A172 (cell line): ENCODE data around the gene OR4Q2. TPM values are rescaled to one million over a fixed set of nuclear protein-coding genes. Genes with fewer than 3 reads are reported as not detected.
"Not testable (repeated sequence)": the region's sequence is repeated elsewhere in the genome, so short reads cannot be mapped to it uniquely, and the experiment has no call there.

Experiments used
- DNase-seq: peaks from one replicate; pipeline ENCODE4 v3.0.0-alpha.2; 2015; ENCODE audit warnings: low spot score
- total RNA-seq: library from RNA; depleted of rRNA; stranded (reverse); fragments of >200 nt; shearing (Covaris generic); gene quantifications from 2 replicates; pipeline ENCODE4 v1.2.3, GENCODE V29; 2014; rRNA removed

The OR4Q2 gene
- not detected in 2 replicates for total RNA-seq

DNA sequence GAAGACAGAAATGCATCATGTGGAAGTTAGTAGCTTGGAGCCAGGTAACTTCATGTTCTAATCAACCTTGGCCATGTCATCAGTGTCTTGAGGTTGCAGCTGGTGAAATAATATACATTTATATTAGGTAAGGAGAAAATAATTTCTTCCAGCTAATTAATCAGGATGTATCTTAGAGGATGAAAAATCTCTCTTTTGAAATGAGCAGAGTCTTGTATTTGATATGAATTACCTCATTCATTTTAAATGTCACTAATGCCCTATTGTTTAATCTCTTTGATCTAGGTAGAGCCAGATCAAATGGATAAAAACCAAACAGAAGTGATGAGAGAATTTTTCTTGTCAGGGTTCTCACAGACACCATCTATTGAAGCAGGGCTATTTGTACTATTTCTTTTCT, at the start of gene OR4Q2:
OR4Q2 (plus strand) TSS at position 301 of the 400 bp plus-strand sequence.
- DNase-seq: no peak

DNA sequence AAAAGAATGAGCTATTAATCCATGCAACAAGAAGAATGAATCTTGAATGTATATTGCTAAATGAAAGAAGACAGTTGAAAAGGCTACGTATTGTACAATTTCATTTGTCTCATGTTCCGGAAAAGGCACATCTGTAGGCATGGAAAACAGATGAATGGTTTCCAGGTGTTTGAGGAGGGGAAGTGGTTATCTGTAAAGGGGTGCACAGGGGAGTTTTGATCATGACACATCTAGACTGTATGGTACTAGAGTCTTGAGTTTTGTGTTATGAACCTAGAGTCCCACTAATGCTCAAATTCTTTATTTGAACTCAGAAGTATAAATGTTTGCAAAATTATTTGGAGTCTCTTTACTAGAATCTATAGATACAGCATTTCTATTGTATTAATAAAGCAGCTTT, 32.2 kb upstream of the OR4Q2 start:
- not testable (repeated sequence) for DNase-seq

DNA sequence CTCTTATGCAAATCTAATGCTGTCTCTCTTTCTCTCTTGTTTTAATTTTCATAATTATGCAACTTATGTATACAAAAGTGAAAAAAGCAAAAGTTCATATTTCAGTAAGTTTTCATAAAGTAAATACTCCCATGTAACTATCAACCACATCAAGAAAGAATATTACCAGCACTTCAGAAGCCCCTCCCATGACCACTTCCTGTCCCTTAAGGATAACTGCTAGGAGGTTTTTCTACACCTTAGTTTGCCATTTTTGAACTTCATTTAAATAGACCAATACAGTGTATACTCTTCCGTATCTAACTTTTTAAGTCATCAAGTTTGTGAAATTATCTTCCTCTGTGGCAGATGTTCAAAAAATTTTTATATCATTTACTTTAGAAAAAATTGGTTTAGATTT, 27.1 kb upstream of the OR4Q2 start:
- no peak for DNase-seq

DNA sequence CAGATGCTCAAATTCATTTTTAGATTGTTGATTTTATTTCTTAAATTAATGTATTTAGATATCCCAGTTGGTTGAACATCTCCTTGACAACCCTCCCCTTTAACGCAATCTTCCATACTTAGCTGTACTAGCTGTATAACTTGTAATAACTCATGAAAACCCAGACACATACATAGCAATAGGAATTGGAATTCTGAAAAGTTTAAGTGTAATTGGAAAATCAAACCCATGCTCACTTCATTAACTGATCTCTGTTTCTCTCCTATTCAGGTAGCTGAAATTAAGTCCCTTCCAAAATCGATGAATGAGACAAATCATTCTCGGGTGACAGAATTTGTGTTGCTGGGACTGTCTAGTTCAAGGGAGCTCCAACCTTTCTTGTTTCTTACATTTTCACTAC, 26.7 kb upstream of the OR4Q2 start, which contains the start of gene OR4K15:
OR4K15 (plus strand) TSS at position 301 of the 400 bp plus-strand sequence; CDS start at position 301, 0 bp downstream.
- DNase-seq: no peak

DNA sequence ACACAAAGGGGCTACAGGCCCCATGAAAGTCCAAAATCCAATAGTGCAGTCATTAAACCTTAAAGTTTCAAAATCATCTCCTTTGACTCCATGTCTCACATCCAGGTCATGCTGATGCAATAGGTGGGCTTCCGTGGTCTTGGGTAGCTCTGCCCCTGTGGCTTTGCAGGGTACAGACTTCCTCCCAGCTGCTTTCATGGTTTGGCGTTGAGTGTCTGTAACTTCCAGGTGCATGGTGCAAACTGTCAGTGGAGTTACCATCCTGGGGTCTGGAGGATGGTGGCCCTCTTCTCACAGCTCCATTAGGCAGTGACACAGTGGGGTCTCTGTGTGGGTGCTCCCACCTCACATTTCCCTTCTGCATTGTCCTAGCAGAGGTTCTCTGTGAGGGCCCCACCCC, 8.5 kb upstream of the OR4Q2 start:
- no peak for DNase-seq

DNA sequence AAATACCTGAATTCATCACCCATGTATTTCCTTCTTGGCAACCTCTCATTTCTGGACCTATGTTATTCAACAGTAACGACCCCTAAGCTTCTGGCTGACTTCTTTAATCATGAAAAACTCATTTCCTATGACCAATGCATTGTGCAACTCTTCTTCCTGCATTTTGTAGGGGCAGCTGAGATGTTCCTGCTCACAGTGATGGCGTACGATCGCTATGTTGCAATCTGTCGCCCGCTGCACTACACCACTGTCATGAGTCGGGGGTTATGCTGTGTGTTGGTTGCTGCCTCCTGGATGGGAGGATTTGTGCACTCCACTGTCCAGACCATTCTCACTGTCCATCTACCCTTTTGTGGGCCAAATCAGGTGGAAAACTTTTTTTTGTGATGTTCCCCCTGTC, 356 bp downstream of the OR4Q2 start:
- no peak for DNase-seq

DNA sequence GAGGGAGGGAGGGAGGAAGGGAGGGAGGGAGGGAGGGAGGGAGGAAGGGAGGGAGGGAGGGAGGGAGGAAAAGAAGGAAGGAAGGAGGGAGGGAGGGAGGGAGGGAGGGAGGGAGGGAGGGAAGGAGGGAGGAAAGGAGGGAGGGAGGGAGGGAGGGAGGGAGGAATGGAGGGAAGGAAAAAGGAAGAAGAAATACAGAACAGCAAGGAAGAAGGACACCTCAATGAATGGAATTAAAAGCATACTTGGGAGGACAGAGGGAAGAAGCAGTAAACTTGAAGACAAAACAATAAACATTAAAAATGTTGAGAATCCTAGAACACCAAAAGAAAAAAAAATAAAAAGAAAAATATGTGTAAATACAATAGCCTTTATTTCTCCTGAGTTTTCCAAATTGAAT, 6.2 kb downstream of the OR4Q2 start:
- no peak for DNase-seq

DNA sequence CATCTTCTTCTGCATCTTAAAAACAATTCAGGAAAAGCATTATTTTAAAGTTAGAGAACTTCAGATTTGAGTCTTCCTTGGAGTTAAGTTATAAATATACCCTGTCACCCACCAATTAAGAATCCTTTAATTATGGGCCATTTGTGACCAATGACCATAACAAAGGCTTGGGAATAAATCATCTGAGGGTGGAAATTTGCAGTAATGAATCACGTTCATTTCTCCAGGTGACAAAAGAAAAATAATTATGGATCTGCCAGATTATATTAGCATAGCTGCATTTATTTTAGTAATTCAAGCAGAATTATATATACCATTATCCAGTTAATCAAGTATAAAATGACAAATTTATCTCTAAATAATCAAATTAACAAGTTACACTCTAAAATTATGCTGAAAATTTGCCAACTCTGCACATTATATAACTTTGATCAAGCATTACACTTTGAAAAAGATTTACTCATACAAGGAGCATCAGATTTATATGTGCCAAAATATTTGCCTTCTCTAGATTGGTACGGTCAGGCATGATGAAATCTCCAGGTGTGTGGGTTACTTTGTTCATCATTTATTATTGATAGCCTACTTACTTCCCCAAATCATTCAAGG, 17.4 kb downstream of the OR4Q2 start, which contains the start of gene OR4K14:
OR4K14 (minus strand) TSS at position 51 of the 609 bp plus-strand sequence. CDS start 4,114 bp downstream, outside the sequence.
- DNase-seq: no peak

DNA sequence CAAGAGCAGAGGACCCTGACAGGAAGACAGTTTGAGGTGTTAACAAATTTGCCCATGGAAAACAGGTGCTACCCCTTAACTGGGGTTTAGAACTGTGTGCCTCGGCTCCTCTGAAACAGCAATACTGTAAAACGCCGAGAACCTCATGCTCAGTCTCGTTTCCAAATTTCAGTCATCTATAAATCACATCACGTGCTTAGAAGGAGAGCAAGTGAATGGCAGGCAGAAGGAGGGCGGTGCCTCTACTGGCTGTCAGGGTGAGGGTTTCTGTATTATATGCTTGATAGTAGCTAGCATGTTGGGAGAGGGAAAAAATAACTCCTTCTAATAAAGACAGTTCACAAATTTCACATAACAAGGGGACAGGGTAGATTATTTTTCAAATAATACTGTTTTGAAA, 29.1 kb downstream of the OR4Q2 start:
- no peak for DNase-seq

DNA sequence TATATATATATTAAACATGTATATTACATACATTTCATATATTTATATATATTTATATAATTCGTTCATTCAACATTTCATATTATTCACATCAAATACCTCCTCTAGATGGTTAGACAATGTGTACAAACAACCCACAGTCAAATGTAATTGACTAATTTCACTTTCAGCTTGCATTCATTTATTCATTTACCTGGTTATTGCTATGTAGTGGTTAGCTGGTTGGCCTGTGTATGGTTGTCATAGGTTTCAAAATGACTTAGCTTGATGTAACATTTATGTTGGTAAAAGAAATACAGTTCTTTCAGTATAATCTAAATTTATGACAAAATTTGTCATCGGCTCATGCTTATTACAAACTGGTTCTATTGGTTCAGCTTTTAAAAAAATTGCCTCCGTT, 33.5 kb downstream of the OR4Q2 start:
- DNase-seq: no peak

DNA sequence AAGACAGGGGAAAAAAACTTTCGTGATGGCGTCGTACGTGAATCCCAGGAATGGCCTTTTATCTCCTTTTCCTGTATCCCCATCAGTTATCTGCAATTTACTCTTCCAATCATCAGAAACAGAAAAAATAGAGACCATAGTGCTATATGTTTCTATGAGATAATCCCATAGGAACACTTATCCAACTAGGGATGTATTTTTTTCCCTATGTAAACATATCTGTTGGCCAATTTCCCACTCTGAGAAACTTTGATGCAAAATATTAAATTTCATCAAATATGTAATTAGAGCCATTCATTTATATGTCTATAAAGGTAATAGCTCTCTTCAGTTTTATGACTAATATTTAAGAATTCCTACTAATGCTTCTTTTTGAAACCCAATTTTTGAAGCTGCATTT, 34.0 kb downstream of the OR4Q2 start, which contains the start of gene OR4K13:
OR4K13 (minus strand) TSS at position 101 of the 400 bp plus-strand sequence. CDS start 1,280 bp downstream, outside the sequence.
- DNase-seq: no peak

DNA sequence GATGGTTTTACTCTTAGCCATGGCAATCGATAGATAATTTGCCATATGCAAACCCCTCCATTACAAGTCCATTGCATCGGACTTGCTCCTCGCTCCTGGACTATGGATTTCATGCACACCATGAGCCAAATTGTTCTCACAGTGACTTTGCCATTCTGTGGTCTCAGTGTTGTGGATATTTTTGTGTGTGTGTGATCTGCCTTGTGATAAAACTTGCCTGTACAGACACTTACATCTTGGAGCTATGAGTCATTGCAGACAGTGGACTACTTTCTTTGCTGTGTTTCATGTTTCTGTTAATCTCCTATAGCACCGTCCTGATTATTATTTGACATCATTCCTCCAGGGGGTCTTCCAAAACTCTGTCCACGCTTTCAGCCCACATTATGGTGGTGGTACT, 42.3 kb downstream of the OR4Q2 start:
- DNase-seq: no peak

DNA sequence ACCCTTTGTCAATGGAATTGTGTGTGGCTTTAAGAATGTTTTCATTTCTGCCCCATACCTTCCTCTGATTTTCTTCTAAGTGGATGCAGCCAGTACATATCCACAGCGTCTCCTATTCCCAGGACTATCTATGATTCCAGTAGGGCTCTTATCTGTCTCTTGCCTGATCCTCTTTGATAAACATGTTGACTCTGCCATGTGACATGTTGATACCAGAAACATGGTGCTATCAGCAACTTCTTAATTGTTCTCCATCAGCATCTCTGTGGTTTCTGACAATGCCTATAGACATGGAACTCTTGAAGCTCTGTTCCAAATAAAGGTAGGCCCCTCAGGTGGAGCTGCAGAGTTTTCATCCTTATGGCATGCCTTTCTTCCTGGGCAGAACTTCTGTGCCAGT, 46.2 kb downstream of the OR4Q2 start:
- DNase-seq: no peak

Other genes with a start within 250 kb of the OR4Q2 start
- gene OR4M1, start 228.7 kb upstream of the OR4Q2 start, total RNA-seq: not detected in 2 replicates
- not detected in 2 replicates for gene OR4N2, start 198.4 kb upstream of the OR4Q2 start, total RNA-seq
- gene OR4K2, start 127.0 kb upstream of the OR4Q2 start, total RNA-seq: not detected in 2 replicates
- not detected in 2 replicates for gene OR4K5, start 81.6 kb upstream of the OR4Q2 start, total RNA-seq
- not detected in 2 replicates for gene OR4K1, start 71.2 kb upstream of the OR4Q2 start, total RNA-seq
- not detected in 2 replicates for gene OR4K15, start 26.6 kb upstream of the OR4Q2 start, total RNA-seq
- gene OR4K14, start 17.1 kb downstream of the OR4Q2 start, total RNA-seq: not detected in 2 replicates
- gene OR4K13, start 33.9 kb downstream of the OR4Q2 start, total RNA-seq: not detected in 2 replicates
- gene OR4L1, start 57.9 kb downstream of the OR4Q2 start, total RNA-seq: not detected in 2 replicates
- gene OR4K17, start 108.6 kb downstream of the OR4Q2 start, total RNA-seq: not detected in 2 replicates
- not detected in 2 replicates for gene OR4N5, start 136.7 kb downstream of the OR4Q2 start, total RNA-seq
- not detected in 2 replicates for gene OR11G2, start 188.7 kb downstream of the OR4Q2 start, total RNA-seq
- gene OR11H6, start 221.5 kb downstream of the OR4Q2 start, total RNA-seq: not detected in 2 replicates
- gene OR11H7, start 226.8 kb downstream of the OR4Q2 start, total RNA-seq: not detected in 2 replicates
- not detected in 2 replicates for gene OR11H4, start 237.1 kb downstream of the OR4Q2 start, total RNA-seq